HG03460 (cell line): Measurements from ENCODE around the gene LRIG2.
"Not testable (repeated sequence)": the region's sequence is repeated elsewhere in the genome, so short reads cannot be mapped to it uniquely, and the experiment has no call there.

Experiments
- ATAC-seq: cut with Tn5 transposase; IDR thresholded peaks from one replicate; pipeline ENCODE4 v1.9.1; 2021; ENCODE audit not compliant: unreplicated experiment

LRIG2 gene

GRCh38 chr1:113058941-113059706 lies 13.9 kb upstream of the LRIG2 start:
- ATAC-seq, result no peak

DNA sequence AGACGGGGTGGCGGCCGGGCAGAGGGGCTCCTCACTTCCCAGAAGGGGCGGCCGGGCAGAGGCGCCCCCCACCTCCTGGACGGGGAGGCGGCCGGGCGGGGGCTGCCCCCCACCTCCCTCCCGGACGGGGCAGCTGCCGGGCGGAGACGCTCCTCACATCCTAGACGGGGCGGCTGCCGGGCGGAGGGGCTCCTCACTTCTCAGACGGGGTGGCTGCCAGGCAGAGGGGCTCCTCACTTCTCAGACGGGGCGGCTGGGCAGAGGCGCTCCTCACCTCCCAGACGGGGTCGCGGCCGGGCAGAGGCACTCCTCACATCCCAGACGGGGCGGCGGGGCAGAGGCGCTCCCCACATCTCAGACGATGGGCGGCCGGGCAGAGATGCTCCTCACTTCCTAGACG lies 9.5 kb upstream of the LRIG2 start:
- not testable (repeated sequence) for ATAC-seq

DNA sequence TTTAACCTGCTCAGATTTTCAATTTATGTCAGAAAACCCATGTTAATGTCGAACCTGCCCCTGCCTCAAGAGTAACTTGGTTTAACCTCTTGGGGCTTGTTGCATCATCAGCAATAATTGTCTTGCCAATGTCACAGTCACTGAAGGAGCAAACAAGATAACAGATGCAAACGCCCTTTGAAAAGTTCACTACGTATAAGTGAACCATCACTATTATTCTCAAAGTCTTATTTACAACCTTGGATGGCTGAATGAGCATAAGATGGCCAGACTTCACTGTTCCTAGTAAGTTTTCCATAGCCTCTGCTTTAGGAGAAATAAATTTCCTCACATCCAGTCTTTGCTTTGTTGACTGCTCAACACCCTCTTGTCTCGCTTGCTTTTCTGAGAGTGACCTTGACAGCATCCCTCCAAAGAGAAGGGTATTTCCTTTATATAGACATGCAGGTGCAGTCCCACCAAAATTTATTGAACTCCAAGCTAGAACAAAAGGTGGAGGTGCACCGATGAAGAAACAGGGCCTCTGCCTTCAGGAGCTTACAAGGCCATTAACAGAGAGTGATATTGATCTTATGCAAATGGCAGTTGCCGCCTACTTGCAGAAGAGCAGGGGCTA lies 749 bp upstream of the LRIG2 start:
- no peak for ATAC-seq

DNA sequence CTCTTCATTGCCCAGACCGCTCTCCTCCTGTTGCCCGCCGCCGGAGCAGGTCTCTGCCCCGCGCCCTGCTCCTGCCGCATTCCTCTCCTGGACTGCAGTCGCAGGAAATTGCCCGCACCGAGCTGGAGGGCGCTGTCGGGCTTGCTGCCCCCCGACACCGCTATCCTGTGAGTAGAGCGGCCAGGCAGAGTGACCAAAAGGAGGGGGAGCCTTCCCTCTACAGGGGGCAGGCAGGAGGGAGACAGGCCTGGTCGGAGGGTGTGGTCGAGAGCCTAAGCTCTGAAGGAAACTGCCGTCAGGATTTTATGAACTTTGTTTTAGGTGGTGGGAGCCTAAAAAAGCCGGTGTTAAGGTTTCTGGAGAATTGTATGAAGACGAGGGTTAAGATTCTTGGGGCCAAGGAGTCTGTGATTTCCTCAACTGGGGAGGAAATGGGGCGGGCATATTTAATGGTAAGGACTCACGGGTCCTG lies 517 bp downstream of the LRIG2 start:
- peak; percentile 26 for ATAC-seq

- no peak for ATAC-seq
Measured at GRCh38 chr1:113074237-113074636, 1.2 kb downstream of the LRIG2 start.

GRCh38 chr1:113077978-113078377 lies 5.0 kb downstream of the LRIG2 start:
- ATAC-seq, result not testable (repeated sequence)

DNA sequence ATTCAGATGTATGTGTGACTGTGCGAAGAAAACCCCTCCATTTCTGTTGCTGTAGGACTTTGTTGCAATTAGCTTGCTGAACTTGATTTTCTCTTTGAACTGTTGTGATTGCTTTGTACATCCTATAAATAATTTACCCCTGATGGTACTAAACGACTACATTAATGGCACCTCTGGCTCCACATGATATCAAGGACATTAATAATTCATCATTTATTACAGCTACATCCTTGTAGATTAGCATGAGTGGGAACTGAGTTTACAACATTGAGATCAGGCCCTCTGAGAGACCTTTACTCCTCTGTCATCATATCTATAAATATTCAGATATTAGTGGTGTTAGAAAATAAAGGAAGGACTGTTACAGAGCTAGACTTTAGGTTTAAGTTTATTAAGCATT lies 13.5 kb downstream of the LRIG2 start:
- no peak for ATAC-seq

GRCh38 chr1:113088972-113089371 lies 16.0 kb downstream of the LRIG2 start:
- no peak for ATAC-seq

DNA sequence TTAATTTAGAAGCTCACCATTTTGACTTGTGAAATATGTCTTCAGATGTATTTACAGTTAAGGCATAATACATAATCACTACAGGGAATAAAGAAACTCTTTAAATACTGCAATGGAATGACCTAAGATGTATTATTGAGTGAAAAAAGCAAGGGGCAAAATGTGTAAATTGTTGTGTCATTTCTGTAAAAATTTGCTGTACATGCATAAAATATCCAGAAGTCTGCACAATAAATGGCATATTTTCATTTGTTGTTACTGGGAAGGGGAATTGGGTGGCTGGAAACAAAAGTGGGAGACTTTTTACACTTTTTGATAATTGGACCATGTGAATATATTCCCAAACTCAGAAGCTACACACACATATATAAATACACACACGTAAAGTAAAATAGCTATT lies 17.1 kb downstream of the LRIG2 start:
- no peak for ATAC-seq

DNA sequence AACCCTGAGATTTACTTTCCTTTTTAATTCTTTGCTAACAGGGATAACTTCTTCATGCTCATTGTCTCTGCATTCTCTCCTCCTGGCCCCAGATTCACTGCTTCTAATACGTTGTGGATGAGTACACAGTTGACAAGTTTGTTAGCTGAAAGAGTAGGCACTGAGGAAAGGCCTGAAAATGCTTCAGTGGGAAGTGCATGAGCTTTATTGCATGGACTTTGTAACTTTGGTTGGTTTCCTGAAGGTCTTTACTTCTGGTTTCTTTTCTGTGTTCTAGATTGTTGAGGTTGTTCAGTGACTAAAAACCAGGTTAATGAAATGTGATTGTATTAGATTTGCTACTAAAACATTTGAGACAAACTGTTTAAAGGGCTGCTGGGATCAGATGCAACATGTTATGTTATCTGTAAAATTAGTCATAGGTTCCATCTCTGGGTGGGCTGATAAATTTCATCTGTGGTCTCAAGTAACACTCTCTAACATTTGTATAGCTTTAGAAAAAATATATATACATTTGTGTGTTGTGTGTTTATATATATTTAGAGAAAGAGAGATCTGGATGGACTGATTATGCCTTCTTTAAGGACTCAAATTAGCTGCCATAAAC lies 19.1 kb downstream of the LRIG2 start:
- ATAC-seq, result no peak

- ATAC-seq, result no peak
Measured at GRCh38 chr1:113094506-113094905, 21.5 kb downstream of the LRIG2 start.

DNA sequence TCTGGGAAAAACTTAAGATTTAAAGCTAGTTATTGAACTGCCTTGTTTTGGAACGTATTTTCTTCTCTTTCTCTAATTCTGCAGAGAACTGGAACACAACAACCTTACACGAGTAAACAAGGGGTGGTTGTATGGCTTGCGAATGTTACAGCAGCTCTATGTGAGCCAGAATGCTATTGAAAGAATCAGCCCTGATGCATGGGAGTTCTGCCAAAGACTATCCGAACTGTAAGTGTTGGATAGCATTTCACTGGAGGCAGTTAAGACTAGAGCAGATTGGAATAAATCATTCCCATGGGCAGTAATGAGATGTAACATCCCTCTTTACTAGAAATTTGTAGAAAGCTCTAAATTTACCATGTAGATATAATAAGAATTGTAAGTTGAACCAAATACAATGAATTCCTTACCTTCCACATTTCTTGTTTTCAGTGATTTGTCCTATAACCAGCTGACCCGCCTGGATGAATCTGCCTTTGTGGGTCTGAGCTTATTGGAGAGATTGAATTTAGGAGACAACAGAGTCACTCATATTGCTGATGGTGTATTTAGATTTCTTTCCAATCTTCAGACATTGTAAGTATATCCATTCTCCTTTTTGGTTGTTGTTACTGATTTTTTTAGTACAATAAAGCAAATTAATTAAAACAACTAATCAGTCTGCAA lies 22.9 kb downstream of the LRIG2 start:
- no peak for ATAC-seq

GRCh38 chr1:113096493-113096892 lies 23.5 kb downstream of the LRIG2 start:
- no peak for ATAC-seq

DNA sequence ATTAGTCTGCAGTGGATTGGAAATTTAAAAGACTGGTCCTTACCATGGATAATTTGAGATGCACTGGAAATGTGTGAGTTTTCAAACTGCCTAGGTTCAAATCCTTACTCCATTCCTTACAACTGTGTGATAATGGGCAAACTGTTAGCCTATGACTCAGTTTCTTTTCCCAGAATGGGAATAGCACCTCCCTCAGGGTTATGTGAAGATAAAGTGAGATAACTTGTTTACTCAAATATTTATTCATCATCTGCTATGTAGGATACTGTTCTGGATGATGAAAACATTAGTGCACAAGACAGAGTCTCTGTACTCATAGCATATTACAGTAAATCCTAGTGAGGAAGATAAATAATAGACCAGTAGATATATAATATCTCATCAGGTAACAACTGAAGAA lies 28.6 kb downstream of the LRIG2 start:
- ATAC-seq, result no peak

GRCh38 chr1:113103048-113103447 lies 30.1 kb downstream of the LRIG2 start:
- no peak for ATAC-seq

GRCh38 chr1:113103977-113104376 lies 31.0 kb downstream of the LRIG2 start:
- ATAC-seq, result no peak

DNA sequence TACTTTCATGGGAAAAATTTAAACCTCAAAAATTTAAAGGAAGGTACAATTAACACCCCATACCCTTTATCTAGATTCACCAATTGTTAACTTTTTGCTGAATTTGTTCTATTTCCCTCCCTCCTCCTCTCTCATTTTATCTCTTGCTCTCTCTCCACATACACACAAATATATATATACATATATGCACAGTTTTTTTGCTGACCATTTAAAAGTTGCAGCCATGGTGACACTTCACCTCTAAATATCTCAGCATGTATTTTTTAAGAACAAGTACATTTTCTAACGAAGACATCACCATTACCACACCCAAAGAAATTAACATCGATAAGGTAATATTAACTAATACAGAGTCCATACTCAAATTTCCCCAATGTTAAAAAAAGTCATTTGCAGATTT lies 33.9 kb downstream of the LRIG2 start:
- no peak for ATAC-seq

DNA sequence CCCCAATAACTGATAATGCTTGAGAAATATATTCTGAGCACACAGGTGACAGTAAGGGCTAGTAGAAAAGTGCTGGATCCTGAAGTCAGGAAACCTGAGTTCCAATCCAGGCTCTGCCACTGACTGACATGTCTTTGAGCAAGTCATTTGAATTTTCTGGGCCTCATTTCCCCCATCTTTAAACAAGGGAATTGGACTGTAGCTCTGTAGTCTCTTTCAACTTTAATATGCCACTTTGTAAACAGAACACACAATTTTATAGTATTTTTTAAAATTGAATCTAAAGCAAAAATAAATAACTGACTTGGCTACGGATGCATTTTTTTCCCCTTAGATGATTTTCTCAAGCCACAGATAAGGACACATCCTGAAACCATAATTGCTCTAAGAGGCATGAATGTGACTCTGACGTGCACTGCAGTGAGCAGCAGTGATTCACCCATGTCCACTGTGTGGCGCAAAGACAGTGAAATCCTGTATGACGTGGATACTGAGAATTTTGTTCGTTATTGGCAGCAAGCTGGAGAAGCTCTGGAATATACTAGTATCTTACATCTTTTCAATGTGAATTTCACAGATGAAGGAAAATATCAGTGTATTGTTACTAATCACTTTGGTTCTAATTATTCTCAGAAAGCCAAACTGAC lies 37.0 kb downstream of the LRIG2 start:
- no peak for ATAC-seq

DNA sequence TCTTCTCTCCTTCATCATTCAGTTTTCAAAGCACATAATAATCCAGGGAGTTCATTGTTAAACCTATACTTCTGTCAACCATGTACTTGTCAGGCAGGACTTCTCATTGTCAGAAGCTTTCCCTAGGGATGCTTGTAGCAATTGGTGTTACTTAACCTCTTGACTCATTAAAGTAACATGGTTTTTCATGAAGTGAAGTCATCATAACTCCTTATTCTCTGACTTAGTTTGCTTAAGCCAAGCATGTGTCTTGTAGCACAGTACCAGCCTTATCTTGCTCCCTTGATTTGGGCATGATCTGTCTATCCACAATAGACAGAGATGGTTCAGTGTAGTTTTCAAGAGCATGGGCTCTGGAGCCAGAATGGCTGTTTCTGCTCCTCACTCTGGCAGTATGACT lies 45.3 kb downstream of the LRIG2 start:
- no peak for ATAC-seq

DNA sequence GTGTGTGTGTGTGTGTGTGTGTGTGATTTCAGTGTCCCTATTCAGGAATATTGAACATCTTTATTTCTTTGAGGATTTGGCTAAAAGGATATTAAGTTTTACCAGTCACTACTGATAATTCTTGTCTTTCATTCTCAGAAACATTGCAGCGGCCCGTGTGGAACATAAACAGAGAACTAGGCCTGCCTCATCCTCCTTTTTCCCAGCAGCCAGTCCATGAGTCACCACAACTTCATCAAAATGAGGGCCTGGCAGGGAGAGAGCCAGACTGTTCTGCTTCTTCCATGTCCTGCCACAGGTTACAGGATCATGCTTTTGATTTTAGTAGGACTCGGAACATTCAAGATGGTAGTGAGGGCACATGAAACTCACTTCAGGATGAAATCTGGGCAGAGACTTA lies 50.7 kb downstream of the LRIG2 start:
- ATAC-seq, result no peak

DNA sequence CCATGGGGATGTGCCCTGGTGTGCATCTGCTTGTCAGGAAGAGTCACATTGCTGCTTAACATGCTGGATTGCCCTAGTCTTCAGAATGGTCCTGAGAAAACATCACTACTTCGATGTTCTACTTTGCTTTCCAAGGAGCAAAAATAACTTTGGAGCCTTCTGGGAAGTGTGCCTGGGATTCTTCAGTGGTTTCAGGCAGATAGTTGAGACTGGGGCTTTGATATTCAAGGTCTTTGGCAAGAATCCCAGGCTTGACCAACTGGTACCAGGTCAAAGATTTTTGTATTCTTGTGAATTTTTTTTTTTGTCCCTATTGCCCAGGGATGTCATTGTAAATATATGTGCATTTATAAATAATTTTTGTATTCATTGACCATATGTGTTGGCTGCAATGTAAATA lies 51.4 kb downstream of the LRIG2 start:
- no peak for ATAC-seq
